C4-2B (cell line): Measurements from ENCODE around the gene PCDHGC3.

ENCODE experiments used
- H3K27ac ChIP-seq: fragments of 450-650 bp; 2 replicates; pipeline ENCODE4 v1.5.1; 2017
- ZFX ChIP-seq: fragments of 450-650 bp; IDR thresholded peaks from 2 replicates; pipeline ENCODE4 v1.6.1; 2017
- TF ChIP-seq, protein P1 (sequence below): fragments of 450-650 bp; conservative IDR thresholded peaks from 2 replicates; pipeline ENCODE4 v1.5.1; 2017; ENCODE audit warnings: mild to moderate bottlenecking

Gene PCDHGC3

GRCh38 chr5:141506381-141507155 is 30.8 kb downstream of the PCDHGC3 start:
- no peak for TF ChIP-seq ZFX
- TF ChIP-seq, protein P1, sequence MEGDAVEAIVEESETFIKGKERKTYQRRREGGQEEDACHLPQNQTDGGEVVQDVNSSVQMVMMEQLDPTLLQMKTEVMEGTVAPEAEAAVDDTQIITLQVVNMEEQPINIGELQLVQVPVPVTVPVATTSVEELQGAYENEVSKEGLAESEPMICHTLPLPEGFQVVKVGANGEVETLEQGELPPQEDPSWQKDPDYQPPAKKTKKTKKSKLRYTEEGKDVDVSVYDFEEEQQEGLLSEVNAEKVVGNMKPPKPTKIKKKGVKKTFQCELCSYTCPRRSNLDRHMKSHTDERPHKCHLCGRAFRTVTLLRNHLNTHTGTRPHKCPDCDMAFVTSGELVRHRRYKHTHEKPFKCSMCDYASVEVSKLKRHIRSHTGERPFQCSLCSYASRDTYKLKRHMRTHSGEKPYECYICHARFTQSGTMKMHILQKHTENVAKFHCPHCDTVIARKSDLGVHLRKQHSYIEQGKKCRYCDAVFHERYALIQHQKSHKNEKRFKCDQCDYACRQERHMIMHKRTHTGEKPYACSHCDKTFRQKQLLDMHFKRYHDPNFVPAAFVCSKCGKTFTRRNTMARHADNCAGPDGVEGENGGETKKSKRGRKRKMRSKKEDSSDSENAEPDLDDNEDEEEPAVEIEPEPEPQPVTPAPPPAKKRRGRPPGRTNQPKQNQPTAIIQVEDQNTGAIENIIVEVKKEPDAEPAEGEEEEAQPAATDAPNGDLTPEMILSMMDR, result no peak
- H3K27ac ChIP-seq, result no peak overlapping the region

GRCh38 chr5:141507387-141508091 is 31.8 kb downstream of the PCDHGC3 start:
- TF ChIP-seq ZFX, result no peak
- TF ChIP-seq, protein P1, result no peak
- H3K27ac ChIP-seq, result no peak overlapping the region

- TF ChIP-seq ZFX, result no peak
- TF ChIP-seq, protein P1, result no peak
- H3K27ac ChIP-seq, result no peak overlapping the region
These were observed 32.7 kb downstream of the PCDHGC3 start for GRCh38 chr5:141508440-141508797.

- H3K27ac ChIP-seq, result no peak overlapping the region
- no peak for TF ChIP-seq ZFX
- TF ChIP-seq, protein P1, result no peak
These were observed 33.2 kb downstream of the PCDHGC3 start for GRCh38 chr5:141508798-141509611.

DNA sequence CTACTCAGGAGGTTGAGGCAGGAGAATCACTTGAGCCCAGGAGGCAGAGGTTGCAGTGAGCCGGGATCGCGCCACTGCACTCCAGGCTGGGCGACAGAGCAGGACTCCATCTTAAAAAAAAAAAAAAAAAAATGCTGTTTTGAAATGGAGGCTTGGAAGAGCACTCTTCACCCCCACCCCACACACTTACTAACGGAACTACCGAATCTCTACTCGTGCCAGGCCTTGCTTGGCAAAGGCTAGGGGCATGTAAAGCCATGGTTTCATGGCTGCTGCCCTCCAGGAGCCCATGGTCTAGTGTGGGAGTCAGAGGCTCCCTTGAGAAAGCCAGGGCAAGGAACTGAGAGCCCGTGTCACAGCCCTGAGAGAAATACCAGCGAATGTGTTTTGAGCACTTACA is 34.4 kb downstream of the PCDHGC3 start:
- H3K27ac ChIP-seq, result no peak overlapping the region

GRCh38 chr5:141510850-141511601 is 35.3 kb downstream of the PCDHGC3 start:
- no peak overlapping the region for H3K27ac ChIP-seq

More for the DNA sequence above, 34.4 kb downstream of the PCDHGC3 start:
- TF ChIP-seq ZFX, result no peak
- TF ChIP-seq, protein P1, result no peak

More at GRCh38 chr5:141510850-141511601, 35.3 kb downstream of the PCDHGC3 start:
- no peak for TF ChIP-seq ZFX
- TF ChIP-seq, protein P1, result no peak
